Liver (tissue), 9 donors: ENCODE measurements around the gene SNX6. TPM values are rescaled to one million over a fixed set of nuclear protein-coding genes. Genes with fewer than 3 reads are reported as not detected.
"Not testable (repeated sequence)": the region's sequence is repeated elsewhere in the genome, so short reads cannot be mapped to it uniquely, and the experiment has no call there.

Experiments
- DNase-seq: peaks from one replicate; pipeline ENCODE4 v3.0.0-alpha.2; 2017; ENCODE audit warnings: low spot score
- H3K27ac ChIP-seq, 2 donors: one replicate each; pipeline ENCODE4 v1.7.0; 2013; ENCODE audit warnings: inconsistent platforms in 2 of 2, low read length in 2 of 2, control low read depth in 1 of 2, low read depth in 1 of 2, mild to moderate bottlenecking in 1 of 2
- H3K27me3 ChIP-seq, 4 donors: one replicate each; pipeline versions ENCODE4 v1.6.1 to v1.7.0; 2013; ENCODE audit warnings: low read length in 3 of 4, inconsistent platforms in 1 of 4, mild to moderate bottlenecking in 1 of 4, moderate library complexity in 1 of 4; ENCODE audit not compliant: control insufficient read depth in 4 of 4, insufficient read depth in 4 of 4
- H3K36me3 ChIP-seq, 4 donors: one replicate each; pipeline versions ENCODE4 v1.6.1 to v1.7.0; 2013; ENCODE audit warnings: low read length in 3 of 4, mild to moderate bottlenecking in 3 of 4, low read depth in 1 of 4, moderate library complexity in 1 of 4; ENCODE audit not compliant: control insufficient read depth in 4 of 4, insufficient read depth in 3 of 4
- H3K4me1 ChIP-seq, 4 donors: one replicate each; pipeline versions ENCODE4 v1.6.1 to v1.7.0; 2013; ENCODE audit warnings: low read length in 3 of 4, mild to moderate bottlenecking in 3 of 4, moderate library complexity in 1 of 4; ENCODE audit not compliant: control insufficient read depth in 4 of 4, insufficient read depth in 4 of 4
- H3K4me3 ChIP-seq, 3 donors: one replicate each; pipeline versions ENCODE4 v1.6.1 to v1.7.0; 2013; ENCODE audit warnings: low read length in 3 of 3, control low read depth in 1 of 3, low read depth in 1 of 3, mild to moderate bottlenecking in 1 of 3
- H3K9ac ChIP-seq, 2 donors: one replicate each; pipeline ENCODE4 v1.7.0; 2013; ENCODE audit warnings: low read length in 2 of 2, mild to moderate bottlenecking in 2 of 2, moderate library complexity in 2 of 2, control low read depth in 1 of 2, low read depth in 1 of 2
- H3K9me3 ChIP-seq, 4 donors: one replicate each; pipeline versions ENCODE4 v1.6.1 to v1.7.0; 2013; ENCODE audit warnings: low read length in 3 of 4; ENCODE audit not compliant: control insufficient read depth in 4 of 4
- ATF3 ChIP-seq: IDR thresholded peaks from 2 replicates; pipeline ENCODE4 v1.6.1; 2016; ENCODE audit warnings: antibody characterized with exemption
- EGR1 ChIP-seq, 2 donors: IDR thresholded peaks; 2 replicates each; pipeline ENCODE4 v1.6.1; 2016 to 2018; ENCODE audit warnings: antibody characterized with exemption in 2 of 2, low read depth in 2 of 2
- FOXA1 ChIP-seq: IDR thresholded peaks from 2 replicates; pipeline ENCODE4 v1.6.1; 2016; ENCODE audit warnings: antibody characterized with exemption
- FOXA2 ChIP-seq: IDR thresholded peaks from 2 replicates; pipeline ENCODE4 v1.6.1; 2016; ENCODE audit warnings: antibody characterized with exemption
- GABPA ChIP-seq, 2 donors: IDR thresholded peaks in 1 of 2; conservative IDR thresholded peaks in 1 of 2; 2 replicates each; pipeline ENCODE4 v1.6.1; 2016; ENCODE audit warnings: antibody characterized with exemption in 2 of 2, mild to moderate bottlenecking in 1 of 2, moderate library complexity in 1 of 2
- HNF4A ChIP-seq, 2 donors: conservative IDR thresholded peaks; 2 replicates each; pipeline ENCODE4 v1.6.1; 2016; ENCODE audit warnings: antibody characterized with exemption in 2 of 2, mild to moderate bottlenecking in 2 of 2
- HNF4G ChIP-seq: IDR thresholded peaks from 2 replicates; pipeline ENCODE4 v1.6.1; 2016; ENCODE audit warnings: antibody characterized with exemption
- JUND ChIP-seq, 2 donors: IDR thresholded peaks; 2 replicates each; pipeline ENCODE4 v1.6.1; 2016; ENCODE audit warnings: antibody characterized with exemption in 2 of 2
- MAX ChIP-seq: IDR thresholded peaks from 2 replicates; pipeline ENCODE4 v1.6.1; 2016; ENCODE audit warnings: antibody characterized with exemption
- NR2F2 ChIP-seq: IDR thresholded peaks from 2 replicates; pipeline ENCODE4 v1.6.1; 2016; ENCODE audit warnings: antibody characterized with exemption
- RAD21 ChIP-seq, 2 donors: IDR thresholded peaks; 2 replicates each; pipeline ENCODE4 v1.6.1; 2016; ENCODE audit warnings: antibody characterized with exemption in 2 of 2, mild to moderate bottlenecking in 2 of 2
- SP1 ChIP-seq: IDR thresholded peaks from 2 replicates; pipeline ENCODE4 v1.6.1; 2018; ENCODE audit warnings: antibody characterized with exemption, mild to moderate bottlenecking
- TAF1 ChIP-seq: conservative IDR thresholded peaks from 2 replicates; pipeline ENCODE4 v1.6.1; 2016; ENCODE audit warnings: antibody characterized with exemption, mild to moderate bottlenecking
- YY1 ChIP-seq: IDR thresholded peaks from 2 replicates; pipeline ENCODE4 v1.6.1; 2016; ENCODE audit warnings: antibody characterized with exemption, mild to moderate bottlenecking
- ZBTB33 ChIP-seq: IDR thresholded peaks from 2 replicates; pipeline ENCODE4 v1.6.1; 2016; ENCODE audit warnings: antibody characterized with exemption
- WGBS: extraction: QIAGEN DNeasy Blood & Tissue Kit; methylation state at CpG from one replicate; pipeline ENCODE4 v1.1.7; 2013; 5-methylcytosine and 5-hydroxymethylcytosine counted together
- polyA plus RNA-seq, 2 donors: library from polyadenylated mRNA; stranded (reverse) in 1 of 2; unstranded in 1 of 2; fragments of 200-250 nt in 1 of 2; fragments of >200 nt in 1 of 2; fragmentation: Nextera tagmentation in 1 of 2; extraction: Ambion mirVana in 1 of 2; gene quantifications; one replicate each; pipeline versions ENCODE4 v1.2.1 to v1.2.3, GENCODE V29; 2013 to 2015
- total RNA-seq, 2 donors: library from RNA; depleted of rRNA; stranded (reverse); fragments of >200 nt; gene quantifications; one replicate each; pipeline ENCODE4 v1.2.3, GENCODE V29; 2014
- donor health status: healthy.
- donor health status: healthy.
- donor health status: healthy.
- donor health status: healthy.
- donor health status: healthy.

SNX6 gene
- total and polyA plus RNA-seq, 4 donors, result 23.5 to 62.2 (median 42.0) TPM

- no peak overlapping the region for H3K9ac ChIP-seq
- no peaks in the 10 kb centered on the region for H3K27me3 ChIP-seq
- H3K36me3 ChIP-seq, result no peaks in the 10 kb centered on the region
- H3K4me1 ChIP-seq, result no peaks in the 10 kb centered on the region
- no peaks in the 10 kb centered on the region for H3K9me3 ChIP-seq
- no peak for DNase-seq
- no peak overlapping the region for H3K27ac ChIP-seq
- H3K4me3 ChIP-seq, result no peak overlapping the region
- TF ChIP-seq SP1, result no peak
- no peak for TF ChIP-seq JUND (IDR thresholded peaks at IDR 0.05)
- no peak for TF ChIP-seq ATF3
- no peak for TF ChIP-seq GABPA (IDR thresholded peaks at IDR 0.05 in 1 of 2, conservative IDR thresholded peaks at IDR 0.05 in 1 of 2)
- TF ChIP-seq FOXA2, result no peak
- TF ChIP-seq ZBTB33, result no peak
- TF ChIP-seq EGR1 (IDR thresholded peaks at IDR 0.05; ENCODE audit: low read depth in 2 of 2), result no peak
- no peak for TF ChIP-seq MAX
- no peak for TF ChIP-seq RAD21 (IDR thresholded peaks at IDR 0.05)
- 92% methylated on average over 3 of the region's 3 CpGs for WGBS
These were observed 12.6 kb upstream of the SNX6 start for GRCh38 chr14:34642595-34642994.

- H3K4me3 ChIP-seq, result no peak overlapping the region
- TF ChIP-seq RAD21 (IDR thresholded peaks at IDR 0.05) (no peak), YY1 (no peak), HNF4G (no peak), JUND (IDR thresholded peaks at IDR 0.05) (no peak), GABPA (IDR thresholded peaks at IDR 0.05 in 1 of 2, conservative IDR thresholded peaks at IDR 0.05 in 1 of 2) (no peak), FOXA1 (no peak), FOXA2 (no peak), NR2F2 (no peak), EGR1 (IDR thresholded peaks at IDR 0.05; ENCODE audit: low read depth in 2 of 2) (no peak), MAX (no peak), TAF1 (no peak), HNF4A (conservative IDR thresholded peaks at IDR 0.05) (no peak), ATF3 (no peak)
- H3K27me3 ChIP-seq, result no peaks in the 10 kb centered on the region
- H3K36me3 ChIP-seq, result no peaks in the 10 kb centered on the region
- no peaks in the 10 kb centered on the region for H3K9me3 ChIP-seq
- no peak overlapping the region for H3K27ac ChIP-seq
- no peak overlapping the region for H3K9ac ChIP-seq
- WGBS, result 85% methylated on average over 1 of the region's 1 CpG
- no peaks in the 10 kb centered on the region for H3K4me1 ChIP-seq
- DNase-seq, result no peak
These were observed 10.9 kb upstream of the SNX6 start for GRCh38 chr14:34640826-34641225.

GRCh38 chr14:34634360-34634771 is 4.4 kb upstream of the SNX6 start:
- WGBS, result 78% methylated on average over 9 of the region's 9 CpGs
- H3K9ac ChIP-seq, H3K4me1 ChIP-seq, DNase-seq, H3K9me3 ChIP-seq, H3K27me3 ChIP-seq, H3K27ac ChIP-seq, H3K4me3 ChIP-seq, H3K36me3 ChIP-seq: not testable (repeated sequence)
